ENCODE measurements around the gene HSFX2.
A peak's percentile ranks its signal among the peaks of the same experiment; 100 is the strongest.
"Not testable (repeated sequence)": the region's sequence is repeated elsewhere in the genome, so short reads cannot be mapped to it uniquely, and the experiment has no call there.

The HSFX2 gene

DNA sequence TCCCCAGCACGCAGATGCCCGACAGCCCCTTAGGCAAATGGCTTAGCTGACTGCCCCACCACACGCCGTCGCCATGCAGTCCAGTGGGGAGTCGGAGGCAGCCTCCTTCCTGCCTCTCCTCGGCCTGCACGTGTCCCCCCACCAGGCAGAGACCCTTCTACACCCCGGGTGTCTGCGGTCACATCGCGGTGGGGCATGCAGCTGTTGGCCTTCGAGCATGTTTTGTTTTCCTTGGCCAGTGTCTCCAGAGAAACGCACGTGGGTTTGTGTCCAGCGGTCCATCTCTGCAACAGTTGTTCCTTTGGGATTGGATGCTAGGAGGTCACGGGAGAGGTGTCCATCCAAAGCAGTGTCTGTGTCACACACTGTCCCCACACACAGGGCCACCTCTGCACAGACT is at the start of gene HSFX2:
HSFX2 (minus strand) TSS at position 101 of the 400 bp plus-strand sequence. CDS start 614 bp downstream, outside the sequence.
- not testable (repeated sequence) for DNase-seq

DNA sequence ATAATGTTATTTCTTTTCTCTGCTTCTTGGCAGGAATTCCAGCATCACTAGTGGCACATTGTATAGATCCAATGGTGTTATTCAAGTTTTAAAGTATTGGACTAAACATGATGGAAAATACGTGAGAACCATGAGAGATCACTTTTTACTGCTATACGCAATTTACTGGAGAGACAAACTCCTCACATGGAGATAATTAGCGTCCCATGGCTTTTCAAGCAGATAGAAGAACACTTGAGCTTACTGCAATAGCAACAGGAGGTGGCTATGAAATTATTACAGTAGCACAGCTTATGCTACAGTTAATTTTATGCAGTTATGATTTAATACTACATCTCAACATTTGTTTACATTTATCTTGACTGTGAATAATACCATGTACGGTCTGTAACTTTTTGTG is 48.4 kb upstream of the HSFX2 start:
- no peak for DNase-seq

DNA sequence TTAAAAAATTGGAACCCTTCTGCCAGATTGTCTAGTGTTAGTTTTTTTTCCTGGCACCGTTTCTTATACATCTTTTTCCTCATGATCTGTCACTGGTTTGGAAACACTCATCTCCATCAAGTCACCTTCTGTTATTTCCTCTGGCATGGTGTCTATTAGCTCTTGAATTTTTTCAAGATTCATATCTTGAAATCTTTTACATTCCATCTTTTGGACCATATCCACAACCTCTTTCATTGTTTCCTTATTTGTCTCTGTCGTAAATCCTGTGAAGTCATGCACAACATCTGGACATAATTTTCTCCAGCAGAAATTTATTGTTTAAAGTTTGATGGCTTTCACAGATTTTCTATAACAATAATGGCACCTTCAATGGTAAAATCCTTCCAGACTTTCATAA is 46.7 kb upstream of the HSFX2 start:
- no peak for DNase-seq

GRCh38 chrX:149641432-149641831 is 46.3 kb upstream of the HSFX2 start:
- no peak for DNase-seq

GRCh38 chrX:149639568-149639967 is 44.5 kb upstream of the HSFX2 start:
- DNase-seq = no peak

- no peak for DNase-seq
These were observed 43.7 kb upstream of the HSFX2 start for GRCh38 chrX:149638860-149639259.

- no peak for DNase-seq
These were observed 38.4 kb upstream of the HSFX2 start for GRCh38 chrX:149633511-149633910.

- peak; percentile 70 for DNase-seq
These were observed 36.4 kb upstream of the HSFX2 start, which contains the start of gene TMEM185A for GRCh38 chrX:149631234-149632165. TSS of gene TMEM185A (minus strand) at chrX:149631792. CDS start at chrX:149631580, 212 bp downstream.

GRCh38 chrX:149630681-149631233 is 35.6 kb upstream of the HSFX2 start:
- DNase-seq = no peak

DNA sequence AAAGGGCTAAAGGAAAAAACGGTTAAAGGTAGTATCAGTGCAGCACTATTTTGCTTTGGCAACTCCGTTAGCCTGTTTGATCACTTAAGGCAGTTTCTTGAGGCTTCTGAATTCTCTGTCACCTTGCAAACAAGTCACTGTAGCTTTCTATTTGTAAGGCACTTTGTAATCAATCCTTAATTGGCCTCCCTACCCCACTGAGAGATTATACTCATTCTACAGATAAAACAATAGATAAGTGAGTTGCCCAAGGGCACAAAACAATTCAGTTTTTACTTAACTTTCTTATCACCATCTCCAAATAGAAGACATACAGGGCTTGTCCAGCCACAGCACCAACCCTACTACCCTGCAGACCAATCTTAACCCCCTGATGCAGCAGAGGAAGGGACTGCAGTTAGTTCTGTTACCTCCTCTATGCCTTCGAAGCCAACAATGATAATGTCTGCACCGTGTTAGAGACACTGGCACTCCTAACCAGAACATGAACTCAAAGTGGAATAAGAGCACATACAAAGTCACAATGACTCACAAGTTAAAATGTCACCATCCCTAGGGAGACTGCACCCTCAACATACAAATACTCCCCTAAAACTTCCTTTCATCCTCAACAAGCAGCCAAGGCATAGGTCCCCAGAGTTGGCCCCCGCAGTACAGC is 34.7 kb upstream of the HSFX2 start:
- DNase-seq = no peak

DNA sequence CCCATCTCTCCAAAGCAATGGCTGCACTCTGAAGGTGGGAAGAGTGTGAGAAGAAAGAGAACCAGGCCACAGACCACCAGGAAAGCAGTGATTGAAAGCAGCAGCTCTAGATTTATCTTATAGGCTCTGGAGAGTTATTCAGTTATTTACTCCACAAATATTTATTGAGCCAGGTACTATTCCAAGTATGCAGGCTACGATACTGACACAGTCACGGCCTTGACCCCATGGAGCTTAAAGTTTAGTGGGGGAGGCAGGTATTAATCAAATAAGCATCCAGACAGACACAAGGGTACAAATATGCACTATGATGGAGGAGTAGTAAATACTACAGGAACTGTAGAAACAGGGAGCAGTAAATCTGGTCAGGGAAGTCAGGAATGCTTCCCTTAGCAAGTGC is 33.7 kb upstream of the HSFX2 start:
- no peak for DNase-seq

GRCh38 chrX:149628280-149628679 is 33.2 kb upstream of the HSFX2 start:
- DNase-seq = no peak

DNA sequence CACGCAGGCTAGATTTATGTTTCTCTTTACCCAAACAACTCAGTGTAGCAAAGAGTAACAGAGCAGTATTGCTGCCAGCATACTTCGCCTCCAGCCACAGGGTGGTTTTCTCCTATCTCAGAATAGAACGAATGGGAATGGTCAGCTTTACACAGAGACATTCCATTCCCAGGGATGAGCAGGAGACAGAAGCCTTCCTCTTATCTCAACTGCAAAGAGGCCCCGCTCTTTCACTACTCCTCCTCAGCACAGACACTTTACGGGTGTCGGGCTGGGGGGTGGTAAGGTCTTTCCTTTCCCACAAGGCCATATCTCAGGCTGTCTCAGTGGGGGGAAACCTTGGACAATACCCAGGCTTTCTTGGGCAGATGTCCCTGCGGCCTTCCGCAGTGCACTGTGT is 31.7 kb upstream of the HSFX2 start:
- not testable (repeated sequence) for DNase-seq

DNA sequence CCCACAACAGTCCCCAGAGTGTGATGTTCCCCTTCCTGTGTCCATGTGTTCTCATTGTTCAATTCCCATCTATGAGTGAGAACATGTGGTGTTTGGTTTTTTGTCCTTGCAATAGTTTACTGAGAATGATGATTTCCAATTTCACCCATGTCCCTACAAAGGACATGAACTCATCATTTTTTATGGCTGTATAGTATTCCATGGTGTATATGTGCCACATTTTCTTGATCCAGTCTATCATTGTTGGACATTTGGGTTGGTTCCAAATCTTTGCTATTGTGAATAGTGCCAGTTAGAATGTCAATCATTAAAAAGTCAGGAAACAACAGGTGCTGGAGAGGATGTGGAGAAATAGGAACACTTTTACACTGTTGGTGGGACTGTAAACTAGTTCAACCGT is 24.5 kb upstream of the HSFX2 start:
- not testable (repeated sequence) for DNase-seq

DNA sequence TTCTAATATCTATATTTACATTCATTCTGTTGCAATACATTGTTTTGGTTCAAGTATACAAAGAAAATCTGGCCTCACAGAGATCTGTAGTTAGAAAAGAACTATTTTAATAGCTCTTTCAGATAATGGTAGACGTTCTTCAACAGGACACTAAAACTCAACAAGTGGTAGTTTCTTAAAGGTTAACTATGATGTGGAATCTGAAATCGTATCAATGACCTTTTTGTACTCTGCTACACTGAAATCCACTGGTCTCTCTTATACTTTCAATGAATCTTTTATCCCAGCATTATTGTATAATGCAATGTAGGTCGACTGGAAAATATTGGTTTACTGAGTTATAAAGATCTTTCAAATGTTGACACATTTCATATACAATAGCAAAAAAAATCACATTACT is 23.8 kb upstream of the HSFX2 start:
- DNase-seq = no peak

- no peak for DNase-seq
These were observed 16.6 kb upstream of the HSFX2 start for GRCh38 chrX:149611623-149612175.

- DNase-seq = no peak
These were observed 15.4 kb upstream of the HSFX2 start for GRCh38 chrX:149610511-149610910.

GRCh38 chrX:149607699-149608098 is 12.6 kb upstream of the HSFX2 start:
- no peak for DNase-seq

DNA sequence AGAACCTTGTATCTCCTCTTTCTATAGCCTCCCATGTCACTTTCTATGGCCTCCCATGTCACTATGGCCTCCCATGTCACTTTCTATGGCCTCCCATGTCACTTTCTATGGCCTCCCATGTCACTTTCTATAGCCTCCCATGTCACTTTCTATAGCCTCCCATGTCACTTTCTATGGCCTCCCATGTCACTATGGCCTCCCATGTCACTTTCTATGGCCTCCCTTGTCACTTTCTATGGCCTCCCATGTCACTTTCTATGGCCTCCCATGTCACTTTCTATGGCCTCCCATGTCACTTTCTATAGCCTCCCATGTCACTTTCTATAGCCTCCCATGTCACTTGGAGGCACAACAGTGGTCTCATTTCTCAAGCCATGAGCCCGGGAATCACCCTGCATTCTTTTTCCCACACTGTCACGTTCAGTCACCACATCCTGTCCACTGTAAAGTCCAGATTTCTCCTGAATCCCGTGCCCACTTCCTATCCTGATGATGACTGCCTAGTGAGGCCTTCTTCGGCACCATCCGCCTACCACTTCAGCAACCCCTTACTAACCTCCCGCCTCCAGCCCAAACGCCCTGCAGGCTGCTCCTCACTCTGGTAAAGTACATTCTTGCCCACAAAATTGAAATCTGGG is 10.3 kb upstream of the HSFX2 start:
- not testable (repeated sequence) for DNase-seq

DNA sequence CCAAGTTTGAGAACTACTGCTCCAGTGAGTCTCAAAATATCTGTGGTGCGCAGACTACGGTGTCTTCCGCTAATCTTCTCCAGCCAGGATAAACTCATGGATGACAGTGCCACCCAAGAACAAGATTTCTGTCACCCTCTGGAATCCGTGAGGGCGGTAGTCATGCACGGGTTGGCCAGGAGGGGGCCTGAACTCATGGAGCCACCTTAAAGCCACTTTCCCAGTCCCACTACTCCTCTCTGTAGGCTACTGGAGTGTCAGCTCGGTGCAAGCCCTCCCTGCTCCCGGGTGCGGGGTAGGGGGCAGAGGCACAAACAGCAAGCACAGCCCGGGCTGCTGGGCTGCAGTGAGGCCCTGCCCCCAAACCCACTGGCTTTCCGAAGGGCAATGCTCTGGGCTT is 3.5 kb upstream of the HSFX2 start:
- not testable (repeated sequence) for DNase-seq

GRCh38 chrX:149595943-149596342 is 829 bp upstream of the HSFX2 start:
- not testable (repeated sequence) for DNase-seq

- not testable (repeated sequence) for DNase-seq
These were observed 4.1 kb downstream of the HSFX2 start for GRCh38 chrX:149590993-149591392.

DNA sequence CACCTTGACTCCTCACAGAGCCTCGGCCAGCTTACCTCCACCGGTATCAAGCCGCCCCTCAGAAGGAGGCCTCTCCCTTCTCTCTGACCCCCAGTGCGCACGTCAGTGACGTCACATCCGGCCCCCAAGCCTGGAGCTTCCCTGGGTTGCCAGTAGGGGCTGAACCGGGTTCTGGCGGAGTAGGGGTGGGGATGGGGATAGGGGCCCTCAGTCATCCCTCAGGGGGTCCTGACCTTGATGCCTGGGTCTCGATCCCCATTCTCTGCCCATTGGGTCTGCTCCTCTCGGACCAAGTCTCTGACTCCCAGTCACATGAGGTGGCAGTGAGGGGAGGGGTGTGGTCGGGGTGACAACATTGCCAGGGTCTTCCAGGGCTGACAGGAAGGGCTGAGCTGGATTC is 7.8 kb downstream of the HSFX2 start, which contains the start of gene MAGEA9B:
MAGEA9B (minus strand) TSS at position 101 of the 400 bp plus-strand sequence. CDS start 4,280 bp downstream, outside the sequence.
- not testable (repeated sequence) for DNase-seq

Measured in NCI-H1092 (cell line).